GM19324 (cell line): ENCODE measurements around the gene TMEM255B.
"Not testable (repeated sequence)": the region's sequence is repeated elsewhere in the genome, so short reads cannot be mapped to it uniquely, and the experiment has no call there.

Experiments
- ATAC-seq: cut with Tn5 transposase; IDR thresholded peaks from one replicate; pipeline ENCODE4 v1.9.1; 2021; ENCODE audit warnings: mild to moderate bottlenecking, moderate library complexity; ENCODE audit not compliant: unreplicated experiment, low FRiP score

The TMEM255B gene

GRCh38 chr13:113813749-113814434 lies 54.9 kb downstream of the TMEM255B start:
- no peak for ATAC-seq

- ATAC-seq, result no peak
Measured at GRCh38 chr13:113814435-113814821, 55.4 kb downstream of the TMEM255B start.

- no peak for ATAC-seq
Measured at GRCh38 chr13:113815151-113816058, 56.4 kb downstream of the TMEM255B start.

GRCh38 chr13:113816254-113816929 lies 57.4 kb downstream of the TMEM255B start:
- ATAC-seq, result no peak

- no peak for ATAC-seq
Measured at GRCh38 chr13:113816946-113817859, 58.2 kb downstream of the TMEM255B start.

- ATAC-seq, result no peak
Measured at GRCh38 chr13:113817860-113818691, 59.0 kb downstream of the TMEM255B start.

- ATAC-seq, result no peak
Measured at GRCh38 chr13:113818700-113819295, 59.8 kb downstream of the TMEM255B start.

GRCh38 chr13:113819341-113819730 lies 60.3 kb downstream of the TMEM255B start:
- no peak for ATAC-seq

- no peak for ATAC-seq
Measured at GRCh38 chr13:113819731-113820715, 61.0 kb downstream of the TMEM255B start.

- ATAC-seq, result no peak
Measured at GRCh38 chr13:113820813-113821651, 62.0 kb downstream of the TMEM255B start.

- no peak for ATAC-seq
Measured at GRCh38 chr13:113821847-113822246, 62.8 kb downstream of the TMEM255B start.

- ATAC-seq, result no peak
Measured at GRCh38 chr13:113822266-113822665, 63.2 kb downstream of the TMEM255B start.

- no peak for ATAC-seq
Measured at GRCh38 chr13:113822956-113823744, 64.1 kb downstream of the TMEM255B start.

GRCh38 chr13:113823771-113824170 lies 64.7 kb downstream of the TMEM255B start:
- no peak for ATAC-seq

GRCh38 chr13:113825841-113826240 lies 66.8 kb downstream of the TMEM255B start:
- ATAC-seq, result no peak

GRCh38 chr13:113826446-113826845 lies 67.4 kb downstream of the TMEM255B start:
- not testable (repeated sequence) for ATAC-seq
